Middle frontal gyrus (tissue), 1 donor: Measurements from ENCODE around the gene PAPSS2.
"Not testable (repeated sequence)": the region's sequence is repeated elsewhere in the genome, so short reads cannot be mapped to it uniquely, and the experiment has no call there.

Experiments
- DNase-seq: peaks from one replicate; pipeline ENCODE4 v3.0.0-alpha.2; 2015; ENCODE audit warnings: low spot score; ENCODE audit errors: extremely low spot score

PAPSS2 gene

GRCh38 chr10:87746911-87747310 is 87.2 kb downstream of the PAPSS2 start:
- no peak for DNase-seq

GRCh38 chr10:87748244-87748643 is 88.6 kb downstream of the PAPSS2 start:
- DNase-seq, result not testable (repeated sequence)

GRCh38 chr10:87750001-87750671 is 90.5 kb downstream of the PAPSS2 start:
- DNase-seq, result no peak

- DNase-seq, result no peak
These were observed 91.1 kb downstream of the PAPSS2 start for GRCh38 chr10:87750817-87751216.

GRCh38 chr10:87751274-87751673 is 91.6 kb downstream of the PAPSS2 start:
- no peak for DNase-seq

- no peak for DNase-seq
These were observed 92.9 kb downstream of the PAPSS2 start for GRCh38 chr10:87752566-87752965.

- DNase-seq, result no peak
These were observed 94.6 kb downstream of the PAPSS2 start for GRCh38 chr10:87753995-87754866.

GRCh38 chr10:87757685-87758084 is 98.0 kb downstream of the PAPSS2 start:
- DNase-seq, result no peak

- DNase-seq, result no peak
These were observed 99.9 kb downstream of the PAPSS2 start for GRCh38 chr10:87759551-87759950.

- no peak for DNase-seq
These were observed 100.7 kb downstream of the PAPSS2 start for GRCh38 chr10:87760195-87760905.

- DNase-seq, result no peak
These were observed 101.5 kb downstream of the PAPSS2 start for GRCh38 chr10:87761153-87761552.

GRCh38 chr10:87761892-87762291 is 102.2 kb downstream of the PAPSS2 start:
- no peak for DNase-seq

- no peak for DNase-seq
These were observed 103.6 kb downstream of the PAPSS2 start for GRCh38 chr10:87763086-87763861.

GRCh38 chr10:87764072-87764934 is 104.6 kb downstream of the PAPSS2 start:
- DNase-seq, result no peak

- DNase-seq, result no peak
These were observed 106.1 kb downstream of the PAPSS2 start for GRCh38 chr10:87765666-87766376.

GRCh38 chr10:87767253-87767652 is 107.6 kb downstream of the PAPSS2 start:
- no peak for DNase-seq

- DNase-seq, result no peak
These were observed 112.3 kb downstream of the PAPSS2 start for GRCh38 chr10:87771871-87772500.

- no peak for DNase-seq
These were observed 116.1 kb downstream of the PAPSS2 start for GRCh38 chr10:87775766-87776165.

- DNase-seq, result no peak
These were observed 116.7 kb downstream of the PAPSS2 start for GRCh38 chr10:87776328-87776727.
